ENCODE data around the gene SULT1A2. TPM values are rescaled to one million over a fixed set of nuclear protein-coding genes. Genes with fewer than 3 reads are reported as not detected.
"Not testable (repeated sequence)": the region's sequence is repeated elsewhere in the genome, so short reads cannot be mapped to it uniquely, and the experiment has no call there.

The SULT1A2 gene
- total and polyA plus RNA-seq, 2 donors from 2014 or later, result 1.1 to 13.3 TPM

- no peaks in the 10 kb centered on the region for H3K9me3 ChIP-seq (ENCODE audit: control insufficient read depth in 2 of 3, insufficient read depth in 1 of 3, low read length in 3 of 3)
- TF ChIP-seq, protein P1, sequence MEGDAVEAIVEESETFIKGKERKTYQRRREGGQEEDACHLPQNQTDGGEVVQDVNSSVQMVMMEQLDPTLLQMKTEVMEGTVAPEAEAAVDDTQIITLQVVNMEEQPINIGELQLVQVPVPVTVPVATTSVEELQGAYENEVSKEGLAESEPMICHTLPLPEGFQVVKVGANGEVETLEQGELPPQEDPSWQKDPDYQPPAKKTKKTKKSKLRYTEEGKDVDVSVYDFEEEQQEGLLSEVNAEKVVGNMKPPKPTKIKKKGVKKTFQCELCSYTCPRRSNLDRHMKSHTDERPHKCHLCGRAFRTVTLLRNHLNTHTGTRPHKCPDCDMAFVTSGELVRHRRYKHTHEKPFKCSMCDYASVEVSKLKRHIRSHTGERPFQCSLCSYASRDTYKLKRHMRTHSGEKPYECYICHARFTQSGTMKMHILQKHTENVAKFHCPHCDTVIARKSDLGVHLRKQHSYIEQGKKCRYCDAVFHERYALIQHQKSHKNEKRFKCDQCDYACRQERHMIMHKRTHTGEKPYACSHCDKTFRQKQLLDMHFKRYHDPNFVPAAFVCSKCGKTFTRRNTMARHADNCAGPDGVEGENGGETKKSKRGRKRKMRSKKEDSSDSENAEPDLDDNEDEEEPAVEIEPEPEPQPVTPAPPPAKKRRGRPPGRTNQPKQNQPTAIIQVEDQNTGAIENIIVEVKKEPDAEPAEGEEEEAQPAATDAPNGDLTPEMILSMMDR (IDR thresholded peaks at IDR 0.05; ENCODE audit: borderline replicate concordance, extremely low read depth, insufficient read depth), result no peak
- DNase-seq (peak in 4 of 5 donors; percentile 32 to 61 (median 54)), FAIRE-seq (no peak)
- H3K27me3 ChIP-seq (ENCODE audit: control insufficient read depth, insufficient read depth, low read length), result no peaks in the 10 kb centered on the region
- no peak overlapping the region for H3K4me3 ChIP-seq (ENCODE audit: low read length in 3 of 3)
- intact Hi-C loops (cut with DNase I), result no loop called here
- H3K27ac ChIP-seq (ENCODE audit: low read depth in 2 of 2, low read length in 2 of 2), result no peak overlapping the region
- no peaks in the 10 kb centered on the region for H3K36me3 ChIP-seq (ENCODE audit: control insufficient read depth in 2 of 3, insufficient read depth in 3 of 3, low read length in 3 of 3)
- no peak overlapping the region for H3K9ac ChIP-seq (ENCODE audit: low read length in 3 of 3)
- H3K4me1 ChIP-seq (ENCODE audit: control insufficient read depth in 2 of 3, insufficient read depth in 2 of 3, low read depth in 1 of 3, low read length in 3 of 3), result peaks cover 0 to 8% (median 0%) of the 10 kb centered on the region in 3 donors
Measured at GRCh38 chr16:28597692-28598261, 927 bp upstream of the SULT1A2 start.

- no peak for FAIRE-seq
Measured at GRCh38 chr16:28596115-28596630, 677 bp downstream of the SULT1A2 start.

DNA sequence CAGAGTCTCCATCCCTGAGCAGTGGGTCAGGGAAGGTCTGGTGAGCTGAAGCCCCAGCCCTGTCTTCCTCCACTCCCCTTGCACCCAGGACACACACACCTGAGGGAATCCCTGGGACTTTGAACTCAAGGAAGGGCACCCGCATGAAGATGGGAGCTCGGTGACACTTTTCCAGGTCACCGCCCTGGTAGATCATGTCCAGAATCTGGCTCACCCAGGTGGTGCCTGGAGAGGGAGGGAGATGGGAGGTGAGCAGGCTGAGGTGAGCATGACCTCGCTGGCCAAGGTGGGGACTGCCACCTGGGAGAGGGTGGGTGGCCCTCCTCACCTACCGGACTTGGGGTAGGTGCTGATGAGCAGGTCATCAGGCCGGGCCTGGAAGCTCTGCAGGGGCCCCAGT is 1.4 kb downstream of the SULT1A2 start:
- FAIRE-seq; H3K4me1 ChIP-seq (ENCODE audit: control insufficient read depth in 2 of 3, insufficient read depth in 2 of 3, low read depth in 1 of 3, low read length in 3 of 3); H3K36me3 ChIP-seq (ENCODE audit: control insufficient read depth in 2 of 3, insufficient read depth in 3 of 3, low read length in 3 of 3); intact Hi-C loops (cut with DNase I); H3K27me3 ChIP-seq (ENCODE audit: control insufficient read depth, insufficient read depth, low read length); H3K9ac ChIP-seq (ENCODE audit: low read length in 3 of 3); H3K4me3 ChIP-seq (ENCODE audit: low read length in 3 of 3); H3K9me3 ChIP-seq (ENCODE audit: control insufficient read depth in 2 of 3, insufficient read depth in 1 of 3, low read length in 3 of 3); H3K27ac ChIP-seq (ENCODE audit: low read depth in 2 of 2, low read length in 2 of 2): not testable (repeated sequence)
- DNase-seq, result peak in 1 of 5 donors; percentile 42

More at GRCh38 chr16:28596115-28596630, 677 bp downstream of the SULT1A2 start:
- peaks cover 0 to 2% (median 2%) of the 10 kb centered on the region in 3 donors for H3K36me3 ChIP-seq (ENCODE audit: control insufficient read depth in 2 of 3, insufficient read depth in 3 of 3, low read length in 3 of 3)
- TF ChIP-seq, protein P1 (IDR thresholded peaks at IDR 0.05; ENCODE audit: borderline replicate concordance, extremely low read depth, insufficient read depth), result no peak
- peak overlapping the region in 1 of 3 donors; percentile 22 for H3K9ac ChIP-seq (ENCODE audit: low read length in 3 of 3)
- H3K4me1 ChIP-seq (ENCODE audit: control insufficient read depth in 2 of 3, insufficient read depth in 2 of 3, low read depth in 1 of 3, low read length in 3 of 3), result peaks cover 0 to 8% (median 0%) of the 10 kb centered on the region in 3 donors
- H3K4me3 ChIP-seq (ENCODE audit: low read length in 3 of 3), result no peak overlapping the region
- H3K9me3 ChIP-seq (ENCODE audit: control insufficient read depth in 2 of 3, insufficient read depth in 1 of 3, low read length in 3 of 3), result no peaks in the 10 kb centered on the region
- DNase-seq, result peak in 1 of 5 donors; percentile 71
- intact Hi-C loops (cut with DNase I), result no loop called here
- no peak overlapping the region for H3K27ac ChIP-seq (ENCODE audit: low read depth in 2 of 2, low read length in 2 of 2)
- H3K27me3 ChIP-seq (ENCODE audit: control insufficient read depth, insufficient read depth, low read length), result no peaks in the 10 kb centered on the region

- H3K36me3 ChIP-seq (ENCODE audit: control insufficient read depth in 2 of 3, insufficient read depth in 3 of 3, low read length in 3 of 3), result peaks cover 0 to 9% (median 6%) of the 10 kb centered on the region in 3 donors
- FAIRE-seq (no peak), DNase-seq (peak in 1 of 5 donors; percentile 70)
Measured at GRCh38 chr16:28592979-28593553, 3.8 kb downstream of the SULT1A2 start.

More at GRCh38 chr16:28592979-28593553, 3.8 kb downstream of the SULT1A2 start:
- Histone ChIP-seq H3K4me1 (ENCODE audit: control insufficient read depth in 2 of 3, insufficient read depth in 2 of 3, low read depth in 1 of 3, low read length in 3 of 3) (peaks cover 0 to 8% (median 0%) of the 10 kb centered on the region in 3 donors), H3K9ac (ENCODE audit: low read length in 3 of 3) (no peak overlapping the region), H3K4me3 (ENCODE audit: low read length in 3 of 3) (no peak overlapping the region), H3K27me3 (ENCODE audit: control insufficient read depth, insufficient read depth, low read length) (no peaks in the 10 kb centered on the region), H3K9me3 (ENCODE audit: control insufficient read depth in 2 of 3, insufficient read depth in 1 of 3, low read length in 3 of 3) (no peaks in the 10 kb centered on the region), H3K27ac (ENCODE audit: low read depth in 2 of 2, low read length in 2 of 2) (no peak overlapping the region)
- TF ChIP-seq, protein P1 (IDR thresholded peaks at IDR 0.05; ENCODE audit: borderline replicate concordance, extremely low read depth, insufficient read depth), result no peak
- intact Hi-C loops (cut with DNase I), result no loop called here
